Stimulated activated CD8-positive, alpha-beta memory T cell treated with anti-CD3 and anti-CD28 coated beads, Interleukin-7, amount 100 ng/mL, for 4 hours (primary cell): ENCODE results near the gene MAMLD1.

Experiments used
- DNase-seq, 2 donors: peaks; one replicate each; pipeline ENCODE4 v3.0.0-alpha.2; 2020; ENCODE audit warnings: low read depth in 2 of 2

The MAMLD1 gene

GRCh38 chrX:150531467-150531866, 168.3 kb downstream of the MAMLD1 start:
- DNase-seq, result no peak

- DNase-seq, result no peak
Observed at GRCh38 chrX:150533863-150534262, 170.7 kb downstream of the MAMLD1 start.

GRCh38 chrX:150536455-150537116, 173.5 kb downstream of the MAMLD1 start:
- DNase-seq, result no peak

- DNase-seq, result no peak
Observed at GRCh38 chrX:150537851-150538250, 174.7 kb downstream of the MAMLD1 start.

- DNase-seq, result no peak
Observed at GRCh38 chrX:150540965-150541364, 177.8 kb downstream of the MAMLD1 start.

GRCh38 chrX:150542846-150543229, 179.7 kb downstream of the MAMLD1 start:
- DNase-seq, result no peak

GRCh38 chrX:150543230-150544155, 180.4 kb downstream of the MAMLD1 start:
- DNase-seq, result no peak

- DNase-seq, result no peak
Observed at GRCh38 chrX:150544222-150544787, 181.2 kb downstream of the MAMLD1 start.

- no peak for DNase-seq
Observed at GRCh38 chrX:150544835-150545770, 182.0 kb downstream of the MAMLD1 start.

- DNase-seq, result no peak
Observed at GRCh38 chrX:150546711-150547153, 183.6 kb downstream of the MAMLD1 start.

GRCh38 chrX:150547375-150548115, 184.4 kb downstream of the MAMLD1 start:
- no peak for DNase-seq

- no peak for DNase-seq
Observed at GRCh38 chrX:150548251-150548650, 185.1 kb downstream of the MAMLD1 start.

- DNase-seq, result no peak
Observed at GRCh38 chrX:150548684-150549083, 185.6 kb downstream of the MAMLD1 start.

GRCh38 chrX:150551963-150552362, 188.8 kb downstream of the MAMLD1 start:
- DNase-seq, result no peak

GRCh38 chrX:150558424-150558823, 195.3 kb downstream of the MAMLD1 start:
- no peak for DNase-seq
